A549 (cell line): Measurements from ENCODE around the gene RABIF. TPM values are rescaled to one million over a fixed set of nuclear protein-coding genes. Genes with fewer than 3 reads are reported as not detected.
"Not testable (repeated sequence)": the region's sequence is repeated elsewhere in the genome, so short reads cannot be mapped to it uniquely, and the experiment has no call there.

Experiments used
- ATAC-seq, 2 experiments: fragments of 200-7000 bp in 1 of 2; fragments of >200 bp in 1 of 2; cut with Nextera tagmentation in 1 of 2; cut with Tn5 transposase in 1 of 2; 3 replicates each; pipeline versions ENCODE4 v1.8.0 to v1.9.1; 2018 to 2020; ENCODE audit warnings: mild to moderate bottlenecking in 1 of 2, moderate library complexity in 1 of 2
- CTCF ChIA-PET: fragments of 300-600 bp; sonication (Branson Sonifier 250); formaldehyde crosslinking; extraction: SDS; loops from one replicate; lab custom pipeline; 2021; ENCODE audit warnings: antibody characterized with exemption, inconsistent platforms; lab: Yijun Ruan, JAX
- POLR2A ChIA-PET: fragments of 350-600 bp; formaldehyde crosslinking; extraction: SDS; loops from one replicate; lab custom pipeline; 2021; ENCODE audit warnings: antibody characterized with exemption, inconsistent platforms; lab: Yijun Ruan, JAX
- DNase-seq, 2 experiments: peaks; one replicate each; pipeline versions ENCODE4 v3.0.0 to v3.0.0-alpha.2; 2011 to 2016; ENCODE audit warnings: low read depth in 1 of 2, low spot score in 1 of 2
- FAIRE-seq: peaks from 2 replicates; lab custom pipeline; 2011; peaks lifted over from hg19 to GRCh38; lab: Jason Lieb, UNC
- H3K27ac ChIP-seq, 2 experiments: fragments of >200 bp; sonication (Bioruptor Twin); formaldehyde crosslinking; 3 replicates each; pipeline ENCODE4 v1.5.1; 2016 to 2017
- H3K4me1 ChIP-seq: fragments of >200 bp; sonication (Bioruptor Twin); formaldehyde crosslinking; 3 replicates; pipeline ENCODE4 v1.6.1; 2016
- H3K4me2 ChIP-seq: fragments of >200 bp; sonication (Bioruptor Twin); formaldehyde crosslinking; 3 replicates; pipeline ENCODE4 v1.6.1; 2016
- H3K4me3 ChIP-seq: fragments of >200 bp; sonication (Bioruptor Twin); formaldehyde crosslinking; 3 replicates; pipeline ENCODE4 v1.5.1; 2016
- H3K9me3 ChIP-seq: fragments of >200 bp; sonication (Bioruptor Twin); formaldehyde crosslinking; 3 replicates; pipeline ENCODE4 v1.6.1; 2016
- CTCF ChIP-seq: fragments of >200 bp; sonication (Bioruptor Twin); formaldehyde crosslinking; IDR thresholded peaks from 3 replicates; pipeline ENCODE4 v1.5.1; 2016
- E2F6 ChIP-seq: IDR thresholded peaks from 2 replicates; pipeline ENCODE4 v1.6.1; 2012; ENCODE audit warnings: low read depth, borderline replicate concordance
- ESRRA ChIP-seq: fragments of 150-350 bp; IDR thresholded peaks from 2 replicates; pipeline ENCODE4 v1.6.1; 2014; ENCODE audit warnings: mild to moderate bottlenecking, low read length, borderline replicate concordance
- GATA3 ChIP-seq: IDR thresholded peaks from 2 replicates; pipeline ENCODE4 v1.6.1; 2012; ENCODE audit warnings: borderline replicate concordance
- HDAC2 ChIP-seq: fragments of 200-600 bp; sonication (generic); IDR thresholded peaks from 2 replicates; pipeline ENCODE4 v1.6.1; 2016
- KDM1A ChIP-seq: fragments of 200-600 bp; sonication (generic); IDR thresholded peaks from 2 replicates; pipeline ENCODE4 v1.6.1; 2016; ENCODE audit warnings: low read depth, mild to moderate bottlenecking
- MAX ChIP-seq: IDR thresholded peaks from 2 replicates; pipeline ENCODE4 v1.6.1; 2012
- MAZ ChIP-seq: fragments of 150-350 bp; IDR thresholded peaks from 2 replicates; pipeline ENCODE4 v1.6.1; 2014; ENCODE audit warnings: antibody characterized with exemption, low read depth, low read length, borderline replicate concordance
- NFE2L2 ChIP-seq: fragments of 150-350 bp; conservative IDR thresholded peaks from 2 replicates; pipeline ENCODE4 v1.6.1; 2014; ENCODE audit warnings: low read length
- NR3C1 ChIP-seq: fragments of >200 bp; sonication (Bioruptor Twin); formaldehyde crosslinking; IDR thresholded peaks from 3 replicates; pipeline ENCODE4 v1.6.1; 2017
- RARB ChIP-seq: fragments of 250-450 bp; sonication (Bioruptor Pico); IDR thresholded peaks from 2 replicates; pipeline ENCODE4 v1.8.0; 2021; ENCODE audit warnings: mild to moderate bottlenecking, moderate library complexity
- RNF2 ChIP-seq: fragments of 200-600 bp; sonication (generic); IDR thresholded peaks from 2 replicates; pipeline ENCODE4 v1.6.1; 2016; ENCODE audit warnings: low read depth, mild to moderate bottlenecking, antibody characterized with exemption, moderate library complexity, borderline replicate concordance
- USF2 ChIP-seq: fragments of 450-650 bp; IDR thresholded peaks from 2 replicates; pipeline ENCODE4 v1.6.1; 2014; ENCODE audit warnings: antibody characterized with exemption
- ZSCAN20 ChIP-seq: fragments of 250-450 bp; sonication (Bioruptor Pico); IDR thresholded peaks from 2 replicates; pipeline ENCODE4 v1.8.0; 2022; ENCODE audit warnings: mild to moderate bottlenecking, moderate library complexity
- WGBS: methylation state at CpG from one replicate; pipeline ENCODE4 v1.1.6; 2017; ENCODE audit errors: missing lambda C conversion rate; 5-methylcytosine and 5-hydroxymethylcytosine counted together
- polyA plus RNA-seq, 4 experiments: library from polyadenylated mRNA; depleted of rRNA in 3 of 4; stranded (reverse); fragments of >200 nt; fragmentation: RNase III in 1 of 4; extraction: RNeasy Plus Mini Kit Qiagen cat#74134 plus additional on column Dnase treatment in 1 of 4; gene quantifications; 2 replicates in 3 of 4; 3 replicates in 1 of 4; pipeline ENCODE4 v1.2.3, GENCODE V29; 2011 to 2017
- TF ChIP-seq, protein P1 (sequence below): fragments of 150-350 bp; IDR thresholded peaks from 2 replicates; pipeline ENCODE4 v1.6.1; 2014; ENCODE audit warnings: low read depth, mild to moderate bottlenecking, low read length
- TF ChIP-seq, protein P2 (sequence below): fragments of 250-450 bp; sonication (Bioruptor Pico); IDR thresholded peaks from 2 replicates; pipeline ENCODE4 v1.5.0; 2021; ENCODE audit warnings: mild to moderate bottlenecking, moderate library complexity, borderline replicate concordance
- TF ChIP-seq, protein P3 (sequence below): fragments of >200 bp; sonication (Bioruptor Twin); formaldehyde crosslinking; IDR thresholded peaks from 3 replicates; pipeline ENCODE4 v1.6.1; 2016

Gene RABIF
- polyA plus RNA-seq, 2 of the 4 experiments (the other 2 are of a cell fraction) = 16.8 to 22.1 TPM

DNA sequence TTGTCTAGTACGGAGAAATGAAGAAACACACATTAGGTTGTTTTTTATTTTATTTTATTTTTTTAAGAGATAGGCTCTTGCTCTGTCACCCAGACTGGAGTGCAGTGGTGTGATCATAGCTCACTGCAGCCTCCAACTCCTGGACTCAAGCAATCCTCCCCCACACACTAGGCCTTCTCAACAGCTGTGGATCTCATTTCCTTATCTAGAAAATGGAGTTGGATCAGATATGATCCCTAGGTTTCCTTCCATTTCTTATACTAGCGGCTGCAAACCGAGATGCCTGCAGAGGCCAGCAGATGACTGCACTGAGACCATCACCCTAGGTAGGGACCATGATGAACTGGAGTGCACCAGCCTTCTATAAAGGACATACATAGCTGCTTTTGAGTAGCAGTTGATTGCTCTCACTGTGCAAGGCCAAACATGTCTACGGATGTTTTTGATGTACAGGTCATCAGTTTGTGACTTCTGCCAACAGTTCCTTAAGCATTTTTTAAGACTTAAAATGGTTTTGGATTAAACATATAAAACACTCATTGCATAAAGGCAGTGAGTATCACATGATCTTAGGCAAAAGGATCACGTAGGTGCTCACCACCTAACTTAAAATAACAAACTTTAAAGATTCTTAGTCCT is 49.5 kb upstream of the RABIF start:
- TF ChIP-seq, protein P1, sequence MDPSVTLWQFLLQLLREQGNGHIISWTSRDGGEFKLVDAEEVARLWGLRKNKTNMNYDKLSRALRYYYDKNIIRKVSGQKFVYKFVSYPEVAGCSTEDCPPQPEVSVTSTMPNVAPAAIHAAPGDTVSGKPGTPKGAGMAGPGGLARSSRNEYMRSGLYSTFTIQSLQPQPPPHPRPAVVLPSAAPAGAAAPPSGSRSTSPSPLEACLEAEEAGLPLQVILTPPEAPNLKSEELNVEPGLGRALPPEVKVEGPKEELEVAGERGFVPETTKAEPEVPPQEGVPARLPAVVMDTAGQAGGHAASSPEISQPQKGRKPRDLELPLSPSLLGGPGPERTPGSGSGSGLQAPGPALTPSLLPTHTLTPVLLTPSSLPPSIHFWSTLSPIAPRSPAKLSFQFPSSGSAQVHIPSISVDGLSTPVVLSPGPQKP = no peak
- TF ChIP-seq NFE2L2 (no peak), NR3C1 (no peak), ESRRA (no peak), RNF2 (no peak), KDM1A (no peak), USF2 (no peak), ZSCAN20 (CRISPR knock-in tag) (no peak), HDAC2 (no peak), GATA3 (no peak), RARB (CRISPR knock-in tag) (no peak), CTCF (no peak), E2F6 (no peak), MAX (no peak), MAZ (no peak)
- TF ChIP-seq, protein P2, sequence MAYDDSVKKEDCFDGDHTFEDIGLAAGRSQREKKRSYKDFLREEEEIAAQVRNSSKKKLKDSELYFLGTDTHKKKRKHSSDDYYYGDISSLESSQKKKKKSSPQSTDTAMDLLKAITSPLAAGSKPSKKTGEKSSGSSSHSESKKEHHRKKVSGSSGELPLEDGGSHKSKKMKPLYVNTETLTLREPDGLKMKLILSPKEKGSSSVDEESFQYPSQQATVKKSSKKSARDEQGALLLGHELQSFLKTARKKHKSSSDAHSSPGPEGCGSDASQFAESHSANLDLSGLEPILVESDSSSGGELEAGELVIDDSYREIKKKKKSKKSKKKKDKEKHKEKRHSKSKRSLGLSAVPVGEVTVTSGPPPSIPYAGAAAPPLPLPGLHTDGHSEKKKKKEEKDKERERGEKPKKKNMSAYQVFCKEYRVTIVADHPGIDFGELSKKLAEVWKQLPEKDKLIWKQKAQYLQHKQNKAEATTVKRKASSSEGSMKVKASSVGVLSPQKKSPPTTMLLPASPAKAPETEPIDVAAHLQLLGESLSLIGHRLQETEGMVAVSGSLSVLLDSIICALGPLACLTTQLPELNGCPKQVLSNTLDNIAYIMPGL (CRISPR knock-in tag) = no peak
- TF ChIP-seq, protein P3, sequence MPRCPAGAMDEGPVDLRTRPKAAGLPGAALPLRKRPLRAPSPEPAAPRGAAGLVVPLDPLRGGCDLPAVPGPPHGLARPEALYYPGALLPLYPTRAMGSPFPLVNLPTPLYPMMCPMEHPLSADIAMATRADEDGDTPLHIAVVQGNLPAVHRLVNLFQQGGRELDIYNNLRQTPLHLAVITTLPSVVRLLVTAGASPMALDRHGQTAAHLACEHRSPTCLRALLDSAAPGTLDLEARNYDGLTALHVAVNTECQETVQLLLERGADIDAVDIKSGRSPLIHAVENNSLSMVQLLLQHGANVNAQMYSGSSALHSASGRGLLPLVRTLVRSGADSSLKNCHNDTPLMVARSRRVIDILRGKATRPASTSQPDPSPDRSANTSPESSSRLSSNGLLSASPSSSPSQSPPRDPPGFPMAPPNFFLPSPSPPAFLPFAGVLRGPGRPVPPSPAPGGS = no peak
- TF ChIP-seq, all 56 proteins: peak for 0
- no peak overlapping the region for H3K27ac ChIP-seq
- H3K9me3 ChIP-seq = no peaks in the 10 kb centered on the region
- WGBS = 82% methylated on average over 5 of the region's 5 CpGs
- no peak overlapping the region for H3K4me2 ChIP-seq
- FAIRE-seq (no peak), ATAC-seq (peak; percentile 34 to 36; a peak in 2 of 6 replicates), DNase-seq (no peak)
- no peaks in the 10 kb centered on the region for H3K4me1 ChIP-seq
- ChIA-PET CTCF (interaction anchor here (1.4 kb wide), 1 partner anchor 10 kb away, joined by 5 read pairs; no protein-coding TSS in a partner anchor), POLR2A (no interaction called here)
- H3K4me3 ChIP-seq = no peak overlapping the region

GRCh38 chr1:202936409-202936808 is 47.5 kb upstream of the RABIF start:
- H3K4me3 ChIP-seq, H3K4me2 ChIP-seq, CTCF ChIA-PET, FAIRE-seq, H3K27ac ChIP-seq, POLR2A ChIA-PET, DNase-seq, H3K9me3 ChIP-seq, ATAC-seq, H3K4me1 ChIP-seq: not testable (repeated sequence)
- whole genome bisulfite sequencing = no CpG with 5 or more reads among the region's 6 CpGs
